ENCODE measurements around the gene UBAC1. TPM values are rescaled to one million over a fixed set of nuclear protein-coding genes. Genes with fewer than 3 reads are reported as not detected.

UBAC1 gene
- total and polyA plus RNA-seq, 10 of the 15 experiments (the other 5 are each of a cell fraction or from before 2014, with no cell fraction given) = 16.7 to 54.6 (median 38.5) TPM

- ATAC-seq (no peak), DNase-seq (ENCODE audit: low read depth, low spot score) (no peak), FAIRE-seq (no peak)
- CTCF ChIA-PET = no interaction called here
- no peak overlapping the region for H3K4me3 ChIP-seq
- no peaks in the 10 kb centered on the region for H3K4me1 ChIP-seq (ENCODE audit: control insufficient read depth, insufficient read depth, low read length)
- no peak overlapping the region for H3K9ac ChIP-seq (ENCODE audit: control insufficient read depth, insufficient read depth, low read length)
- H4K20me1 ChIP-seq (ENCODE audit: control insufficient read depth, insufficient read depth) = no peaks in the 10 kb centered on the region
- peaks cover 0 to 2% of the 10 kb centered on the region in 2 experiments; a peak in 2 of 4 replicates for H3K27me3 ChIP-seq (replicated peaks in 1 of 2; ENCODE audit: control insufficient read depth in 2 of 2, insufficient read depth in 2 of 2, low read length in 1 of 2)
- WGBS (ENCODE audit: insufficient coverage, insufficient replicate concordance, low lambda C conversion rate, missing lambda C conversion rate) = 33% methylated on average over 15 of the region's 15 CpGs
- SMC1A ChIA-PET (ENCODE audit: uncharacterized antibody, unreplicated experiment) = no interaction called here
- H3K79me2 ChIP-seq (ENCODE audit: control insufficient read depth, insufficient read depth, low read length) = no peaks in the 10 kb centered on the region
- no peak overlapping the region for H3K27ac ChIP-seq (ENCODE audit: control insufficient read depth, insufficient read depth)
- in situ Hi-C loops (cut with MboI) = no loop called here
- no peak overlapping the region for H2AFZ ChIP-seq (ENCODE audit: control insufficient read depth, low read depth, low read length)
- no peaks in the 10 kb centered on the region for H3K9me3 ChIP-seq (replicated peaks; ENCODE audit: control insufficient read depth, insufficient read depth, low read length)
- H3K4me2 ChIP-seq (ENCODE audit: control insufficient read depth, insufficient read depth) = no peak overlapping the region
- RAD21 ChIA-PET (ENCODE audit: unreplicated experiment) = no interaction called here
- intact Hi-C loops (cut with micrococcal nuclease; ENCODE audit: unreplicated experiment) = no loop called here
- no peaks in the 10 kb centered on the region for H3K36me3 ChIP-seq (ENCODE audit: control insufficient read depth in 2 of 2, insufficient read depth in 2 of 2, low read length in 1 of 2)
- POLR2A ChIA-PET = no interaction called here
- BruUV-seq (replicated peaks) = no TSS peak
- TF ChIP-seq STAT1 (conservative IDR thresholded peaks at IDR 0.05) (no peak), NR2F1 (conservative IDR thresholded peaks at IDR 0.05) (no peak), TCF7 (IDR thresholded peaks at IDR 0.05; ENCODE audit: borderline replicate concordance) (no peak), PAX8 (IDR thresholded peaks at IDR 0.05) (no peak), ATF2 (IDR thresholded peaks at IDR 0.05; ENCODE audit: low read length) (no peak), IKZF1 (conservative IDR thresholded peaks at IDR 0.05) (no peak), IRF5 (IDR thresholded peaks at IDR 0.05; ENCODE audit: borderline replicate concordance) (no peak), BCL3 (IDR thresholded peaks at IDR 0.05; ENCODE audit: borderline replicate concordance, insufficient read depth, low read depth, low read length, poor library complexity, severe bottlenecking) (no peak), SKIL (IDR thresholded peaks at IDR 0.05; ENCODE audit: low read depth, poor library complexity, severe bottlenecking) (no peak), WRNIP1 (IDR thresholded peaks at IDR 0.05; ENCODE audit: borderline replicate concordance, low read depth, low read length) (no peak), SP1 (IDR thresholded peaks at IDR 0.05; ENCODE audit: low read depth, low read length) (no peak), DPF2 (IDR thresholded peaks at IDR 0.05) (no peak), PRDM15 (CRISPR knock-in tag; IDR thresholded peaks at IDR 0.05) (no peak), TARDBP (IDR thresholded peaks at IDR 0.05; ENCODE audit: borderline replicate concordance) (no peak), BMI1 (IDR thresholded peaks at IDR 0.05; ENCODE audit: borderline replicate concordance) (no peak), SMARCA5 (IDR thresholded peaks at IDR 0.05) (no peak)
These were observed 25.4 kb upstream of the UBAC1 start for GRCh38 chr9:135986605-135987004.
